HCT116 (cell line): ENCODE data around the gene MDFI. TPM values are rescaled to one million over a fixed set of nuclear protein-coding genes. Genes with fewer than 3 reads are reported as not detected.

ENCODE experiments used
- ATAC-seq: fragments of 200-7000 bp; cut with Tn5 transposase; 2 replicates; pipeline ENCODE4 v1.9.1; 2020; ENCODE audit warnings: mild to moderate bottlenecking, moderate library complexity
- BruUV-seq: library from RNA; stranded (reverse); fragments of 400-500 nt; replicated peaks from 2 replicates; lab custom pipeline; 2021; lab: Mats Ljungman, UMichigan
- CTCF ChIA-PET: fragments of 300-600 bp; sonication (Branson Sonifier 250); formaldehyde crosslinking; loops from one replicate; lab custom pipeline; 2021; ENCODE audit warnings: antibody characterized with exemption; lab: Charles Lee
- POLR2A ChIA-PET: fragments of 300-600, 350-600 bp; sonication (Branson Sonifier 250); formaldehyde crosslinking; loops from one replicate; lab custom pipeline; 2021; ENCODE audit warnings: antibody characterized with exemption; lab: Charles Lee
- RAD21 ChIA-PET, 2 experiments: fragments of 300-600 bp; sonication (Branson Sonifier 250); formaldehyde crosslinking; loops; one replicate each; lab custom pipeline; 2023; ENCODE audit warnings: low total read pairs in 2 of 2; ENCODE audit not compliant: uncharacterized antibody in 2 of 2, unreplicated experiment in 2 of 2, low non-redundant PET in 1 of 2; lab: Charles Lee
- DNase-seq: peaks from one replicate; pipeline ENCODE4 v3.0.0-alpha.2; 2010; ENCODE audit warnings: low read depth, low spot score
- H2AFZ ChIP-seq: fragments of 200-600 bp; shearing (Covaris generic), sonication (generic); 2 replicates; pipeline ENCODE4 v1.6.1; 2017; ENCODE audit warnings: low read depth, mixed run types, mixed read lengths, antibody characterized with exemption, low read length; ENCODE audit not compliant: poor library complexity, severe bottlenecking
- H3K27ac ChIP-seq: 2 replicates; pipeline ENCODE4 v1.5.1; 2012; ENCODE audit warnings: low read depth, low read length
- H3K27me3 ChIP-seq: fragments of 200-600 bp; sonication (generic); 2 replicates; pipeline ENCODE4 v1.6.1; 2016; ENCODE audit warnings: mixed run types, low read length, mixed read lengths; ENCODE audit not compliant: insufficient read depth
- H3K36me3 ChIP-seq, 2 experiments: fragments of 200-500 bp in 1 of 2; fragments of 200-600 bp in 1 of 2; sonication (Bioruptor generic) in 1 of 2; sonication (generic) in 1 of 2; 2 replicates each; pipeline versions ENCODE4 v1.5.1 to v1.6.1; 2014 to 2016; ENCODE audit warnings: low read length in 2 of 2, inconsistent platforms in 1 of 2, mixed read lengths in 1 of 2, mixed run types in 1 of 2; ENCODE audit not compliant: insufficient read depth in 2 of 2, control insufficient read depth in 1 of 2
- H3K4me1 ChIP-seq, 2 experiments: fragments of 200-600 bp in 1 of 2; sonication (generic) in 1 of 2; 2 replicates each; pipeline versions ENCODE4 v1.5.1 to v1.6.1; 2012 to 2017; ENCODE audit warnings: low read length in 2 of 2, inconsistent platforms in 1 of 2, mild to moderate bottlenecking in 1 of 2, mixed read lengths in 1 of 2, mixed run types in 1 of 2, moderate library complexity in 1 of 2; ENCODE audit not compliant: insufficient read depth in 2 of 2, control insufficient read depth in 1 of 2
- H3K4me2 ChIP-seq: fragments of 200-600 bp; sonication (generic); 2 replicates; pipeline ENCODE4 v1.6.1; 2017; ENCODE audit warnings: mixed run types, low read length, mixed read lengths
- H3K4me3 ChIP-seq, 2 experiments: fragments of 200-600 bp in 1 of 2; sonication (generic) in 1 of 2; replicated peaks in 1 of 2; 2 replicates each; pipeline ENCODE4 v1.5.1; 2011 to 2016; ENCODE audit warnings: low read length in 2 of 2, control low read depth in 1 of 2, low read depth in 1 of 2, mild to moderate bottlenecking in 1 of 2, mixed read lengths in 1 of 2, mixed run types in 1 of 2
- H3K79me2 ChIP-seq: fragments of 200-600 bp; sonication (generic); 2 replicates; pipeline ENCODE4 v1.6.1; 2017; ENCODE audit warnings: mild to moderate bottlenecking, mixed run types, low read length, moderate library complexity, mixed read lengths; ENCODE audit not compliant: insufficient read depth
- H3K9ac ChIP-seq: fragments of 200-600 bp; sonication (generic); 2 replicates; pipeline ENCODE4 v1.6.1; 2016; ENCODE audit warnings: low read length, mixed read lengths
- H3K9me2 ChIP-seq: fragments of 200-600 bp; sonication (generic), shearing (Covaris generic); 2 replicates; pipeline ENCODE4 v1.6.1; 2017; ENCODE audit warnings: mixed run types, mild to moderate bottlenecking, moderate library complexity; ENCODE audit not compliant: insufficient read depth
- H3K9me3 ChIP-seq, 2 experiments: fragments of 200-500 bp in 1 of 2; fragments of 200-600 bp in 1 of 2; sonication (Bioruptor generic) in 1 of 2; sonication (generic) in 1 of 2; 2 replicates each; pipeline ENCODE4 v1.6.1; 2014 to 2017; ENCODE audit warnings: low read length in 2 of 2, mixed read lengths in 2 of 2, inconsistent platforms in 1 of 2, low read depth in 1 of 2, mild to moderate bottlenecking in 1 of 2, mixed run types in 1 of 2, moderate library complexity in 1 of 2; ENCODE audit not compliant: control insufficient read depth in 1 of 2, insufficient read depth in 1 of 2
- H4K20me1 ChIP-seq: fragments of 200-600 bp; sonication (generic), shearing (Covaris generic); 2 replicates; pipeline ENCODE4 v1.6.1; 2017; ENCODE audit warnings: mixed run types, mild to moderate bottlenecking, moderate library complexity; ENCODE audit not compliant: insufficient read depth
- CEBPB ChIP-seq: IDR thresholded peaks from 2 replicates; pipeline ENCODE4 v1.6.1; 2012; ENCODE audit warnings: low read depth
- EZH2 ChIP-seq: fragments of 200-600 bp; sonication (generic); IDR thresholded peaks from 2 replicates; pipeline ENCODE4 v1.6.1; 2017; ENCODE audit warnings: antibody characterized with exemption, mixed run types
- EZH2phosphoT487 ChIP-seq: fragments of 200-600 bp; IDR thresholded peaks from 2 replicates; pipeline ENCODE4 v1.6.1; 2018; ENCODE audit warnings: antibody characterized with exemption, borderline replicate concordance
- JUND ChIP-seq: IDR thresholded peaks from 2 replicates; pipeline ENCODE4 v1.6.1; 2012
- RAD21 ChIP-seq: IDR thresholded peaks from 2 replicates; pipeline ENCODE4 v1.6.1; 2012; ENCODE audit warnings: low read depth, mild to moderate bottlenecking
- SP1 ChIP-seq: IDR thresholded peaks from 2 replicates; pipeline ENCODE4 v1.6.1; 2012; ENCODE audit warnings: low read depth
- SRF ChIP-seq: IDR thresholded peaks from 2 replicates; pipeline ENCODE4 v1.6.1; 2012; ENCODE audit warnings: low read depth
- YY1 ChIP-seq: IDR thresholded peaks from 2 replicates; pipeline ENCODE4 v1.6.1; 2011; ENCODE audit warnings: low read length, low read depth, moderate library complexity, mild to moderate bottlenecking; ENCODE audit not compliant: insufficient replicate concordance; ENCODE audit errors: extremely low read depth
- ZNF274 ChIP-seq: fragments of 200-500 bp; sonication (Bioruptor generic); IDR thresholded peaks from 2 replicates; pipeline ENCODE4 v1.6.1; 2014; ENCODE audit warnings: mild to moderate bottlenecking, low read depth, low read length, inconsistent platforms
- intact Hi-C: fragments of 100-400 bp; cut with micrococcal nuclease; formaldehyde crosslinking; loops from 2 replicates; pipeline ENCODE4 v1.10.0; 2022
- total RNA-seq: library from RNA; stranded (reverse); gene quantifications from one replicate; pipeline ENCODE4 v1.2.1, GENCODE V29; 2021; ENCODE audit not compliant: unreplicated experiment
- TF ChIP-seq, protein P1 (sequence below), 3 experiments: fragments of 200-600 bp in 1 of 3; sonication (generic) in 1 of 3; IDR thresholded peaks in 2 of 3; conservative IDR thresholded peaks in 1 of 3; 2 replicates each; pipeline ENCODE4 v1.5.1; 2012 to 2017; ENCODE audit warnings: low read depth in 2 of 3, low read length in 2 of 3, antibody characterized with exemption in 1 of 3, borderline replicate concordance in 1 of 3, control low read depth in 1 of 3, mild to moderate bottlenecking in 1 of 3, mixed read lengths in 1 of 3, mixed run types in 1 of 3, moderate library complexity in 1 of 3; ENCODE audit not compliant: insufficient read depth in 1 of 3
- TF ChIP-seq, protein P2 (sequence below): IDR thresholded peaks from 2 replicates; pipeline ENCODE4 v1.6.1; 2012; ENCODE audit warnings: low read depth
- TF ChIP-seq, protein P3 (sequence below): IDR thresholded peaks from 2 replicates; pipeline ENCODE4 v1.6.1; 2012
- TF ChIP-seq, protein P4 (sequence below): IDR thresholded peaks from 2 replicates; pipeline ENCODE4 v1.6.1; 2011; ENCODE audit warnings: mild to moderate bottlenecking, low read length, moderate library complexity; ENCODE audit not compliant: insufficient replicate concordance; ENCODE audit errors: extremely low read depth
- TF ChIP-seq, protein P5 (sequence below): IDR thresholded peaks from 2 replicates; pipeline ENCODE4 v1.6.1; 2012

MDFI gene
- total RNA-seq, 1 experiment from 2014 or later = 35.5 TPM

DNA sequence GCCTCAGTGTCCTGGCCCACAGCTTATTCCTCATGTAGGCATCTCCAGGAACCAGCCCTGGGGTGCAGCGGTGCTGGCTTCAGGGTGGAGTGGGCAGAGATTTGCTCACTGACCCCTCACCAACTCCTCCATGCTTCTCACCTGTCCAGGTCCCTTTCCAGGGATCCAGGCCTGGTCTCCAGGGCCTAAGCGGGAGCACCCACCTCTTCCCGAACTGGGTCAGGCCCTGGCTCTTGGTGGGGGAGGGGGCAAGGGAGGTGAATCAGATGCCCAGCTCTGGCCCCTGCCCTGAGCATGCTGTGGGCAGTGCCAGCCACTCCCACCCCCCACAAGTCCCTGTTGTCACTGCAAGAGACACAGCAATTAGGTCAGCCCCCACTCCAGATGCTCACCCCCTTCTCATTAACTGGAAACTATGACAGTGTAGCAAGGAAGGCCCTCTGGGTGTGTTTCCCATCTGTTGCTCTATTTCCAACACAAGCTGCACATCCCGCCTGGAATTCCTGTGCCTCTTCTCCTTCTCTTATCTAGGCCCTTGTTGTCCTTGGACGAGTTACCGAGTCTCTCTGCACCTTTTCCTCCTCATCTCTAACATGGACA lies 37.0 kb downstream of the MDFI start:
- Histone ChIP-seq H3K36me3 (no peaks in the 10 kb centered on the region), H3K4me3 (no peak overlapping the region), H3K9me2 (no peaks in the 10 kb centered on the region), H4K20me1 (no peaks in the 10 kb centered on the region), H2AFZ (no peak overlapping the region), H3K4me1 (no peaks in the 10 kb centered on the region), H3K79me2 (no peaks in the 10 kb centered on the region), H3K27ac (no peak overlapping the region), H3K27me3 (no peaks in the 10 kb centered on the region), H3K4me2 (no peak overlapping the region), H3K9me3 (no peaks in the 10 kb centered on the region), H3K9ac (no peak overlapping the region)
- RAD21 ChIA-PET = no interaction called here
- no TSS peak for BruUV-seq
- no peak for TF ChIP-seq JUND
- TF ChIP-seq YY1 = no peak
- no peak for TF ChIP-seq EZH2
- TF ChIP-seq, protein P1, sequence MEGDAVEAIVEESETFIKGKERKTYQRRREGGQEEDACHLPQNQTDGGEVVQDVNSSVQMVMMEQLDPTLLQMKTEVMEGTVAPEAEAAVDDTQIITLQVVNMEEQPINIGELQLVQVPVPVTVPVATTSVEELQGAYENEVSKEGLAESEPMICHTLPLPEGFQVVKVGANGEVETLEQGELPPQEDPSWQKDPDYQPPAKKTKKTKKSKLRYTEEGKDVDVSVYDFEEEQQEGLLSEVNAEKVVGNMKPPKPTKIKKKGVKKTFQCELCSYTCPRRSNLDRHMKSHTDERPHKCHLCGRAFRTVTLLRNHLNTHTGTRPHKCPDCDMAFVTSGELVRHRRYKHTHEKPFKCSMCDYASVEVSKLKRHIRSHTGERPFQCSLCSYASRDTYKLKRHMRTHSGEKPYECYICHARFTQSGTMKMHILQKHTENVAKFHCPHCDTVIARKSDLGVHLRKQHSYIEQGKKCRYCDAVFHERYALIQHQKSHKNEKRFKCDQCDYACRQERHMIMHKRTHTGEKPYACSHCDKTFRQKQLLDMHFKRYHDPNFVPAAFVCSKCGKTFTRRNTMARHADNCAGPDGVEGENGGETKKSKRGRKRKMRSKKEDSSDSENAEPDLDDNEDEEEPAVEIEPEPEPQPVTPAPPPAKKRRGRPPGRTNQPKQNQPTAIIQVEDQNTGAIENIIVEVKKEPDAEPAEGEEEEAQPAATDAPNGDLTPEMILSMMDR (IDR thresholded peaks at IDR 0.05 in 2 of 3, conservative IDR thresholded peaks at IDR 0.05 in 1 of 3; ENCODE audit: borderline replicate concordance in 1 of 3, insufficient read depth in 1 of 3, low read depth in 2 of 3, low read length in 2 of 3) = no peak
- TF ChIP-seq SRF = no peak
- TF ChIP-seq, protein P2, sequence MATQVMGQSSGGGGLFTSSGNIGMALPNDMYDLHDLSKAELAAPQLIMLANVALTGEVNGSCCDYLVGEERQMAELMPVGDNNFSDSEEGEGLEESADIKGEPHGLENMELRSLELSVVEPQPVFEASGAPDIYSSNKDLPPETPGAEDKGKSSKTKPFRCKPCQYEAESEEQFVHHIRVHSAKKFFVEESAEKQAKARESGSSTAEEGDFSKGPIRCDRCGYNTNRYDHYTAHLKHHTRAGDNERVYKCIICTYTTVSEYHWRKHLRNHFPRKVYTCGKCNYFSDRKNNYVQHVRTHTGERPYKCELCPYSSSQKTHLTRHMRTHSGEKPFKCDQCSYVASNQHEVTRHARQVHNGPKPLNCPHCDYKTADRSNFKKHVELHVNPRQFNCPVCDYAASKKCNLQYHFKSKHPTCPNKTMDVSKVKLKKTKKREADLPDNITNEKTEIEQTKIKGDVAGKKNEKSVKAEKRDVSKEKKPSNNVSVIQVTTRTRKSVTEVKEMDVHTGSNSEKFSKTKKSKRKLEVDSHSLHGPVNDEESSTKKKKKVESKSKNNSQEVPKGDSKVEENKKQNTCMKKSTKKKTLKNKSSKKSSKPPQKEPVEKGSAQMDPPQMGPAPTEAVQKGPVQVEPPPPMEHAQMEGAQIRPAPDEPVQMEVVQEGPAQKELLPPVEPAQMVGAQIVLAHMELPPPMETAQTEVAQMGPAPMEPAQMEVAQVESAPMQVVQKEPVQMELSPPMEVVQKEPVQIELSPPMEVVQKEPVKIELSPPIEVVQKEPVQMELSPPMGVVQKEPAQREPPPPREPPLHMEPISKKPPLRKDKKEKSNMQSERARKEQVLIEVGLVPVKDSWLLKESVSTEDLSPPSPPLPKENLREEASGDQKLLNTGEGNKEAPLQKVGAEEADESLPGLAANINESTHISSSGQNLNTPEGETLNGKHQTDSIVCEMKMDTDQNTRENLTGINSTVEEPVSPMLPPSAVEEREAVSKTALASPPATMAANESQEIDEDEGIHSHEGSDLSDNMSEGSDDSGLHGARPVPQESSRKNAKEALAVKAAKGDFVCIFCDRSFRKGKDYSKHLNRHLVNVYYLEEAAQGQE = no peak
- TF ChIP-seq, protein P3, sequence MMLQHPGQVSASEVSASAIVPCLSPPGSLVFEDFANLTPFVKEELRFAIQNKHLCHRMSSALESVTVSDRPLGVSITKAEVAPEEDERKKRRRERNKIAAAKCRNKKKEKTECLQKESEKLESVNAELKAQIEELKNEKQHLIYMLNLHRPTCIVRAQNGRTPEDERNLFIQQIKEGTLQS = no peak
- no peak for TF ChIP-seq RAD21
- TF ChIP-seq EZH2phosphoT487 = no peak
- TF ChIP-seq, protein P4, sequence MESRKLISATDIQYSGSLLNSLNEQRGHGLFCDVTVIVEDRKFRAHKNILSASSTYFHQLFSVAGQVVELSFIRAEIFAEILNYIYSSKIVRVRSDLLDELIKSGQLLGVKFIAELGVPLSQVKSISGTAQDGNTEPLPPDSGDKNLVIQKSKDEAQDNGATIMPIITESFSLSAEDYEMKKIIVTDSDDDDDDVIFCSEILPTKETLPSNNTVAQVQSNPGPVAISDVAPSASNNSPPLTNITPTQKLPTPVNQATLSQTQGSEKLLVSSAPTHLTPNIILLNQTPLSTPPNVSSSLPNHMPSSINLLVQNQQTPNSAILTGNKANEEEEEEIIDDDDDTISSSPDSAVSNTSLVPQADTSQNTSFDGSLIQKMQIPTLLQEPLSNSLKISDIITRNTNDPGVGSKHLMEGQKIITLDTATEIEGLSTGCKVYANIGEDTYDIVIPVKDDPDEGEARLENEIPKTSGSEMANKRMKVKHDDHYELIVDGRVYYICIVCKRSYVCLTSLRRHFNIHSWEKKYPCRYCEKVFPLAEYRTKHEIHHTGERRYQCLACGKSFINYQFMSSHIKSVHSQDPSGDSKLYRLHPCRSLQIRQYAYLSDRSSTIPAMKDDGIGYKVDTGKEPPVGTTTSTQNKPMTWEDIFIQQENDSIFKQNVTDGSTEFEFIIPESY = no peak
- no peak for TF ChIP-seq SP1
- TF ChIP-seq ZNF274 = no peak
- no peak for TF ChIP-seq CEBPB
- TF ChIP-seq, protein P5, sequence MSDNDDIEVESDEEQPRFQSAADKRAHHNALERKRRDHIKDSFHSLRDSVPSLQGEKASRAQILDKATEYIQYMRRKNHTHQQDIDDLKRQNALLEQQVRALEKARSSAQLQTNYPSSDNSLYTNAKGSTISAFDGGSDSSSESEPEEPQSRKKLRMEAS = no peak
- DNase-seq = no peak
- ATAC-seq = no peak
- intact Hi-C loops = no loop called here
- CTCF ChIA-PET = no interaction called here
- POLR2A ChIA-PET = no interaction called here
